RKO (cell line): ENCODE measurements around the gene APBB2.
"Not testable (repeated sequence)": the region's sequence is repeated elsewhere in the genome, so short reads cannot be mapped to it uniquely, and the experiment has no call there.

ENCODE experiments used
- DNase-seq: peaks from one replicate; pipeline ENCODE4 v3.0.0-alpha.2; 2016; ENCODE audit warnings: low spot score

Gene APBB2

GRCh38 chr4:40938337-40938736 is 276.0 kb downstream of the APBB2 start:
- DNase-seq, result no peak

- no peak for DNase-seq
Observed at GRCh38 chr4:40937140-40937725, 277.1 kb downstream of the APBB2 start.

GRCh38 chr4:40934676-40935075 is 279.7 kb downstream of the APBB2 start:
- no peak for DNase-seq

- no peak for DNase-seq
Observed at GRCh38 chr4:40933272-40934053, 280.9 kb downstream of the APBB2 start.

- DNase-seq, result no peak
Observed at GRCh38 chr4:40931841-40932240, 282.5 kb downstream of the APBB2 start.

- DNase-seq, result no peak
Observed at GRCh38 chr4:40931238-40931637, 283.1 kb downstream of the APBB2 start.

GRCh38 chr4:40927074-40927473 is 287.3 kb downstream of the APBB2 start:
- no peak for DNase-seq

GRCh38 chr4:40924793-40925117 is 289.6 kb downstream of the APBB2 start:
- no peak for DNase-seq

- DNase-seq, result peak; percentile 56
Observed at GRCh38 chr4:40924096-40924792, 290.1 kb downstream of the APBB2 start.

- DNase-seq, result no peak
Observed at GRCh38 chr4:40923316-40924095, 290.8 kb downstream of the APBB2 start.

GRCh38 chr4:40919976-40920375 is 294.4 kb downstream of the APBB2 start:
- DNase-seq, result not testable (repeated sequence)

GRCh38 chr4:40918330-40918729 is 296.0 kb downstream of the APBB2 start:
- no peak for DNase-seq

GRCh38 chr4:40916880-40917279 is 297.5 kb downstream of the APBB2 start:
- DNase-seq, result no peak

- no peak for DNase-seq
Observed at GRCh38 chr4:40916218-40916555, 298.2 kb downstream of the APBB2 start.

GRCh38 chr4:40915318-40916217 is 298.8 kb downstream of the APBB2 start:
- DNase-seq, result no peak

GRCh38 chr4:40912460-40913184 is 301.7 kb downstream of the APBB2 start:
- no peak for DNase-seq

GRCh38 chr4:40910706-40911105 is 303.6 kb downstream of the APBB2 start:
- DNase-seq, result no peak

- DNase-seq, result peak; percentile 91
Observed at GRCh38 chr4:40909363-40909876, 304.9 kb downstream of the APBB2 start.

- peak; percentile 68 for DNase-seq
Observed at GRCh38 chr4:40908702-40909362, 305.5 kb downstream of the APBB2 start.

- no peak for DNase-seq
Observed at GRCh38 chr4:40908297-40908696, 306.0 kb downstream of the APBB2 start.
